Neutrophil (primary cell): ENCODE results near the gene TNFSF10.

Source experiments
- H3K27ac ChIP-seq: fragments of 200-600 bp; sonication (generic); 2 replicates; pipeline ENCODE4 v1.5.1; 2016; ENCODE audit warnings: mild to moderate bottlenecking, moderate library complexity
- H3K27me3 ChIP-seq: fragments of 200-600 bp; sonication (generic); 2 replicates; pipeline ENCODE4 v1.6.0; 2016; ENCODE audit warnings: mild to moderate bottlenecking
- H3K36me3 ChIP-seq: fragments of 200-600 bp; sonication (generic); 2 replicates; pipeline ENCODE4 v1.5.1; 2017
- H3K4me1 ChIP-seq, 2 experiments: fragments of 200-600 bp in 1 of 2; sonication (generic) in 1 of 2; 1 replicate in 1 of 2; 2 replicates in 1 of 2; pipeline versions ENCODE4 v1.5.1 to v1.6.1; 2013 to 2016; ENCODE audit warnings: low read depth in 1 of 2, low read length in 1 of 2, mild to moderate bottlenecking in 1 of 2, moderate library complexity in 1 of 2; ENCODE audit not compliant: control insufficient read depth in 1 of 2, insufficient read depth in 1 of 2
- H3K4me3 ChIP-seq, 2 experiments: fragments of 200-600 bp in 1 of 2; sonication (generic) in 1 of 2; 1 replicate in 1 of 2; 2 replicates in 1 of 2; pipeline ENCODE4 v1.5.1; 2013 to 2016; ENCODE audit warnings: low read depth in 1 of 2, low read length in 1 of 2, mild to moderate bottlenecking in 1 of 2, moderate library complexity in 1 of 2
- H3K9me3 ChIP-seq: fragments of 200-600 bp; sonication (generic); 2 replicates; pipeline ENCODE4 v1.5.1; 2016
- TF ChIP-seq, protein P1 (sequence below): fragments of 200-600 bp; sonication (generic); IDR thresholded peaks from 2 replicates; pipeline ENCODE4 v1.5.1; 2016; ENCODE audit warnings: antibody characterized with exemption

Gene TNFSF10

GRCh38 chr3:172557515-172558220 lies 34.4 kb upstream of the TNFSF10 start:
- H3K9me3 ChIP-seq: no peaks in the 10 kb centered on the region
- peak overlapping the region; percentile 7 for H3K27ac ChIP-seq
- no peaks in the 10 kb centered on the region for H3K27me3 ChIP-seq
- no peaks in the 10 kb centered on the region for H3K36me3 ChIP-seq
- H3K4me1 ChIP-seq: peaks cover 24 to 33% of the 10 kb centered on the region in 2 experiments
- no peak overlapping the region for H3K4me3 ChIP-seq
- TF ChIP-seq, protein P1, sequence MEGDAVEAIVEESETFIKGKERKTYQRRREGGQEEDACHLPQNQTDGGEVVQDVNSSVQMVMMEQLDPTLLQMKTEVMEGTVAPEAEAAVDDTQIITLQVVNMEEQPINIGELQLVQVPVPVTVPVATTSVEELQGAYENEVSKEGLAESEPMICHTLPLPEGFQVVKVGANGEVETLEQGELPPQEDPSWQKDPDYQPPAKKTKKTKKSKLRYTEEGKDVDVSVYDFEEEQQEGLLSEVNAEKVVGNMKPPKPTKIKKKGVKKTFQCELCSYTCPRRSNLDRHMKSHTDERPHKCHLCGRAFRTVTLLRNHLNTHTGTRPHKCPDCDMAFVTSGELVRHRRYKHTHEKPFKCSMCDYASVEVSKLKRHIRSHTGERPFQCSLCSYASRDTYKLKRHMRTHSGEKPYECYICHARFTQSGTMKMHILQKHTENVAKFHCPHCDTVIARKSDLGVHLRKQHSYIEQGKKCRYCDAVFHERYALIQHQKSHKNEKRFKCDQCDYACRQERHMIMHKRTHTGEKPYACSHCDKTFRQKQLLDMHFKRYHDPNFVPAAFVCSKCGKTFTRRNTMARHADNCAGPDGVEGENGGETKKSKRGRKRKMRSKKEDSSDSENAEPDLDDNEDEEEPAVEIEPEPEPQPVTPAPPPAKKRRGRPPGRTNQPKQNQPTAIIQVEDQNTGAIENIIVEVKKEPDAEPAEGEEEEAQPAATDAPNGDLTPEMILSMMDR: no peak

GRCh38 chr3:172553526-172554252 lies 30.5 kb upstream of the TNFSF10 start:
- Histone ChIP-seq H3K27ac (no peak overlapping the region), H3K27me3 (no peaks in the 10 kb centered on the region), H3K36me3 (no peaks in the 10 kb centered on the region), H3K4me1 (peaks cover 7 to 14% of the 10 kb centered on the region in 2 experiments), H3K9me3 (no peaks in the 10 kb centered on the region), H3K4me3 (no peak overlapping the region)
- TF ChIP-seq, protein P1: no peak

DNA sequence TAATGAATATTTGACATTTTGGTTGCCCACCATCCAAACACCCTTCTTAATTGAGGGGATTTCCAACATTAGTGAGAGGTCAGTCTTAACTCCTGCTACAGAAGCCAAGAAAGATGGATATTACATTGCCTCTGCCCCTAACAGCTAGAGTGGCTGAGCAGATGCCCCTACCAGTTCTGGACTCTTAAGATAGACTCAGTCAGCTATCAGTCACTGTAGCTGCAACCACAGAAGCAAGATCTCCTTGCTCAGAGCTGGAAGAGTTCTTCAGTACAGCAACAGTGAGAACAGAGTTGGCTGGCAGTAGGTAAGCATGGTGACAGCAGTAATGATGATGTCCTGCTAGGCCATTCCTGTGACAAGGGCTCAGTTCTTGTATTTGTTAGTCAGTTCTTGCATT lies 29.4 kb upstream of the TNFSF10 start:
- Histone ChIP-seq H3K36me3 (no peaks in the 10 kb centered on the region), H3K9me3 (no peaks in the 10 kb centered on the region), H3K4me3 (no peak overlapping the region), H3K27ac (no peak overlapping the region), H3K27me3 (no peaks in the 10 kb centered on the region), H3K4me1 (peaks cover 11 to 14% of the 10 kb centered on the region in 2 experiments)
- TF ChIP-seq, protein P1: no peak

GRCh38 chr3:172551874-172552273 lies 28.6 kb upstream of the TNFSF10 start:
- no peaks in the 10 kb centered on the region for H3K9me3 ChIP-seq
- H3K27ac ChIP-seq: no peak overlapping the region
- H3K4me1 ChIP-seq: peaks cover 14 to 16% of the 10 kb centered on the region in 2 experiments
- no peaks in the 10 kb centered on the region for H3K36me3 ChIP-seq
- no peak overlapping the region for H3K4me3 ChIP-seq
- TF ChIP-seq, protein P1: no peak
- no peaks in the 10 kb centered on the region for H3K27me3 ChIP-seq

DNA sequence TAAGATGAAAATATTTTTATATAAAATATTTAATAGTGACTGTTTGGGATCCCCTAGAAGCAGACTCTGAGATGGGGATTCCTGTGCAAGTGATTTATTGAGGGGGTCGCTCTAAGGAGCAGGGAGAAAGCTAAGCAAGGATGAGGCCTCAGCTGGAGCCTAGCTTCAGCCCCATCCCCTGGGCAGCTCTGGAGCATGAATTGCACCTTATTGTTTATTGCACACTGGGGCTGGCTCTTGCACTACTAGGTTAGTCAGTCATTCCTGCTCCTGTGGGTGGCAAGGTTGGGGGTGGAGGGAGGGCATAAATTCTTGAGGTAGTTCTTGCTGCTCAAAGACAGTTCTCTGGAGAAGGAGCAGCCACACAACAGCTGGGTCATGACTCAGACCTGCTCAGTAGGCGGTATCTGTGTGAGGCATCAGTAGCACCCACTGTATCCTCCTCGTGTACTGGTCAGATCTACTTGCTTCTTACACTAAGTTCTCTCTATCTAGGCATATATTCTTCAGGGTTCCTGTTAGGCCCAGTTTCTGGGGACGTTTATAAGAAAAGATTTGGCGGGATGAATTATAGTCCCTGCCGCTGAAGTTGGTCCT lies 27.2 kb upstream of the TNFSF10 start:
- no peaks in the 10 kb centered on the region for H3K36me3 ChIP-seq
- H3K9me3 ChIP-seq: no peaks in the 10 kb centered on the region
- TF ChIP-seq, protein P1: no peak
- H3K27me3 ChIP-seq: no peaks in the 10 kb centered on the region
- peaks cover 22 to 27% of the 10 kb centered on the region in 2 experiments for H3K4me1 ChIP-seq
- no peak overlapping the region for H3K27ac ChIP-seq
- no peak overlapping the region for H3K4me3 ChIP-seq
